Fibroblast of skin of abdomen (primary cell): ENCODE data around the gene EVA1C.
"Not testable (repeated sequence)": the region's sequence is repeated elsewhere in the genome, so short reads cannot be mapped to it uniquely, and the experiment has no call there.

ENCODE experiments used
- DNase-seq: peaks from one replicate; pipeline ENCODE4 v3.0.0-alpha.2; 2013

The EVA1C gene

GRCh38 chr21:32390537-32391224 is 21.8 kb upstream of the EVA1C start:
- DNase-seq: not testable (repeated sequence)

GRCh38 chr21:32391755-32392154 is 20.8 kb upstream of the EVA1C start:
- DNase-seq: no peak

- DNase-seq: no peak
Observed at GRCh38 chr21:32392299-32392879, 20.1 kb upstream of the EVA1C start.

DNA sequence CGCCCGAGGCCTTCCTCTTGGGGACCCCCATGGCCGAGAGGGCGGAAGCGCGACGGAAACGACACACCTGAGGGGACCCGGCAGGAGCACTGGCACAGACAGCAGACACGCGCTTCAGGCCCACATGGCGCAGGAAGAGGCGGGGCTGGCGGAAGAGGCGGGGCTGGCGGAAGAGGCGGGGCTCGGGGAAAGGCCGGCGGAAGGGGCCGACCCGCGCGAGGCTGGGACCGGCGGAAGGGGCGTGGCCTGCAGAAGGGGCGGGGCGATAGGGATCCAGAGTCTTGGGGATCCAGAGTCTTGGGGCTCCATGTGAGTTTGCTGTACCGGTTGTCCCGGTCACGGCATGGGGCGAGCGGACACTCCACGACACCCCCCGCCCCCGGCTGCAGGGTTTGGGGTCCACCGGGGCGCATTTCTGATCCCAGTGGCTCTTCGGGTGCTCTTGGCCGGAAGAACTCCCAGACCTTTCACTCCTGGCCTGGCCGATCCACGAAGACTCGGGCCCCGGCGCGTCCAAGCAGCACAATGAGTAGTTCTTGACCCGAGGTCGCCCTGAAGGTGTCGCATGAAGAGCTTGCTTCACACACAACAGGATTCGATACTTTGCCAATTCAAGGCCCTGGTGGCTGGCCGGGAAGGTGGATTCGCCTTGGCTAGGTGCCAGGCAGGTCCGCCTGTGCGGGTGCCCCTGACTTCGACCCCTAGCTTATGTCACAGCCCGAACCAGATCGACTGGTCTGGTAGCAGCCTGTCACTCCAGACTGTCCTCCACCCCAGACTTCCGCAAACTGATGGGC is 19.4 kb upstream of the EVA1C start, which contains the start of gene URB1:
URB1 (minus strand) TSS at position 133 of the 797 bp plus-strand sequence; CDS start at position 31, 102 bp downstream.
- DNase-seq: peak; percentile 77

- no peak for DNase-seq
Observed at GRCh38 chr21:32393677-32394001, 18.9 kb upstream of the EVA1C start.

GRCh38 chr21:32403201-32403777 is 9.2 kb upstream of the EVA1C start:
- peak; percentile 65 for DNase-seq

DNA sequence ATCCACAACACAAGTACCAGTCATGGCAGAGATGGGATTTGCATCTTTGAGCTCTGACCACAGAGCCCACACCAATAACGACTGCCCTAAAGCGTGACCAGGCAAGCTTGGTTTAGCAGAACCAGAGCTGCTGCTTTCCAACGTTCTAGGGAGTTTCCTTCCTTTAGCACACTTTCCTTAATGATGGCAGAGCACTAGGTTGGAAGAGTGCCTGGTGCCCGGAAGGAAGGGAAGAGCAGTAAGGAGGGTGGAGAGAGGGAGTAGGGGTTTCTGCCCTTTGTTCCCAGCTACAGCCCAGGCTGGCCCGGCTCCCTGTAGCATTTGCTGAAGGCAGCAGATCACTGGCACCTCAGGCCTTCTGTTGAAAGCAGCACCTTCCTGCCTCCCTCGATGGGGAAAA is 6.1 kb upstream of the EVA1C start:
- no peak for DNase-seq

- no peak for DNase-seq
Observed at GRCh38 chr21:32410291-32410690, 2.2 kb upstream of the EVA1C start.

DNA sequence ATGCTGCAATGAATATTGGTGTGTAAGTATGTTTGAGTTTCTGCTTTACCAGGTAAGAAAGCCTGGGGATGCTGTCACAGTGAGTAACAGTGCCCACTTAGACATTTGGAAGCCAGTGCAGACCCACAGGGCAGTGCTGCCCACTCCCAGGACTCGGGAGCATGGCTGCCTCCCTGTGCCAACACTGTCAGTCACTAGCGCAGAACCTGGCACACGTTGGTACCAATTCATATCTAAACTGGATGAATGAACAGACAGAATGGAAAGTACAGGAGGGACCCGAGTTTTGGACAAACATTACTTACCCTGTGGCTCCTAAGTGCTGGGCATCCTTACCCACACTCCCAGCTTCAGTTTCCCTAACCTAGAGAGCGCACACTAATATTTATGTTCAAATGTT is 1.6 kb upstream of the EVA1C start:
- no peak for DNase-seq

- DNase-seq: peak; percentile 27
Observed at GRCh38 chr21:32411350-32412161, 950 bp upstream of the EVA1C start.

- DNase-seq: no peak
Observed at GRCh38 chr21:32413015-32413504, 554 bp downstream of the EVA1C start.

- no peak for DNase-seq
Observed at GRCh38 chr21:32413697-32414578, 1.4 kb downstream of the EVA1C start.

DNA sequence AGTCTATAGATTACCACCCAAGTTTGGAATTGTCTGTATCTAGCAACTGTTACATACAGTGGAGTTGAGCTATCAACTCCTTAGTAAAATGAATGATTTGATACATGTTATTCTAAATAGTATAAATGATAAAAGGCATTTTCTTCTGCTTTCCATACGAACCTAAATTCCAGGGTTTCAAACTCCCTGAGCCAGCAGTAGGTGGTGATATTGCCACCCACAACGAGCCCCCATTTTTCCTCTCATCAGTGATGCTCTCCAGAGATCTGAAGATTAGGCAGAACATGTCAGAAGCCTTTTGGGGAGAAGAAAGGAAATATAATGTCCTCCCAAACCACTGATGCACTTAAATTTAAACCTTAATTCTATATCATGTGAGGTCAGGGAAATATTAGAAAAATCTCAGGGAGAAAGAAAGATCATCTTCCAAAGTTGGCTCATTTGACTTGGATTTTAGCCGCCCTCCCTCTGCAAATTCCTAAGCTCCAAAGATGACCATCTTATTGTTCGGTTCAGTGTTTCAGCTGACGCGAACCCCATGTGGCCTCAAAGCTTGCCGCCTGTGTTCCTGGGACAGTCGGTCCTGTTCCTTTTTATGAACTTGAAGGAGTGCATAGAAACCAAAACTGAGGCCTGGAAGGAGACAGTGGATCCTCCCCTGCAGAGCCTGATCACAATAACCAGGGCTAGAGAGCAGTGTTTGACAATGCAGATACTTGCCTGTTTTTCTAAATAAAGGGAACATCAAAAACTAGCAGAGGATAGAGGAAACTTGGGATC is 2.3 kb downstream of the EVA1C start:
- DNase-seq: peak; percentile 30

GRCh38 chr21:32415451-32416398 is 3.2 kb downstream of the EVA1C start:
- no peak for DNase-seq

DNA sequence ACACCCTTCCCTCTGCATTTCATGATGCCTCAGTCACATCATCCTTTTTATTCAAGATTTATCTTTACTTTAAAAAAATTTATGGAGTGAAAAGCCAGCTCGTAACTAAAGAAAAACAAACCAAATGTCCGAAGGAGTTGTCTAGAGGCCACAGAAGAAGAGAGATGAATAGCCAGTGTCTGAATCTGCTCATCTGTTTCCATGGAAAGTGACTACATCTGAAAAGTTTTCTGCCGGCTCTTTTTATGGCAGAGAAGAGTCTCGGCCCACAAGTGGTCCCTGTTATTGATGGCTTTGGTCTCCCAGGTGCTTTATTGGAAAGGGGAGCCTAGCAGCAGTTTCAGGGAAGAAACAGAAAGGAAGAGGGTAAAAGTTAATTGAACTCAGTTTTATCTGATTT is 5.6 kb downstream of the EVA1C start:
- DNase-seq: no peak

- no peak for DNase-seq
Observed at GRCh38 chr21:32422064-32422463, 9.6 kb downstream of the EVA1C start.

- DNase-seq: peak; percentile 88
Observed at GRCh38 chr21:32423320-32424190, 11.0 kb downstream of the EVA1C start.

DNA sequence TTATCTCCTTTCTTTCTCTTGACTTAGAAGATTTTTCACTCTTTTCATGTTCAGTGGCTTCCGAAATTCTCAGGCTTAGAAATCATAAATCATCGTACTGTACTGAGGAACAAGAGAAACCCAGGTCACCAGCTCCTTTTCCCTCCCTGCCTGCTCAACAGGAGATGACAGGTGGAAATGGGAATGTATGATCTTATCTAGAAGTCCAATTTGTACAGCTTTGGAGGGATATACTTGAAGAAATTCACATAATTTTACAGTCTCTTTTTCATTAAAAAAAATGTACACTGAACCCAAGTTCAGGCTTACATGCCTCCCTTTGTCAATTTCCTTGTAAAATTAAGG is 11.7 kb downstream of the EVA1C start:
- DNase-seq: no peak
